IPS-18a (cell line): ENCODE measurements around the gene HRC.
"Not testable (repeated sequence)": the region's sequence is repeated elsewhere in the genome, so short reads cannot be mapped to it uniquely, and the experiment has no call there.

Experiments
- H3K27ac ChIP-seq: one replicate; pipeline ENCODE4 v1.5.1; 2013; ENCODE audit warnings: low read length
- H3K27me3 ChIP-seq: one replicate; pipeline ENCODE4 v1.6.1; 2013; ENCODE audit warnings: mild to moderate bottlenecking, low read length; ENCODE audit not compliant: control insufficient read depth, insufficient read depth
- H3K36me3 ChIP-seq: one replicate; pipeline ENCODE4 v1.6.1; 2013; ENCODE audit warnings: low read depth, low read length; ENCODE audit not compliant: control insufficient read depth
- H3K4me1 ChIP-seq: one replicate; pipeline ENCODE4 v1.6.1; 2013; ENCODE audit warnings: low read depth, low read length; ENCODE audit not compliant: control insufficient read depth
- H3K4me3 ChIP-seq: one replicate; pipeline ENCODE4 v1.5.1; 2013; ENCODE audit warnings: low read length
- H3K9ac ChIP-seq: one replicate; pipeline ENCODE4 v1.6.1; 2013; ENCODE audit warnings: mild to moderate bottlenecking, low read length, moderate library complexity
- H3K9me3 ChIP-seq: one replicate; pipeline ENCODE4 v1.6.1; 2013; ENCODE audit warnings: low read depth, low read length; ENCODE audit not compliant: control insufficient read depth

Gene HRC

DNA sequence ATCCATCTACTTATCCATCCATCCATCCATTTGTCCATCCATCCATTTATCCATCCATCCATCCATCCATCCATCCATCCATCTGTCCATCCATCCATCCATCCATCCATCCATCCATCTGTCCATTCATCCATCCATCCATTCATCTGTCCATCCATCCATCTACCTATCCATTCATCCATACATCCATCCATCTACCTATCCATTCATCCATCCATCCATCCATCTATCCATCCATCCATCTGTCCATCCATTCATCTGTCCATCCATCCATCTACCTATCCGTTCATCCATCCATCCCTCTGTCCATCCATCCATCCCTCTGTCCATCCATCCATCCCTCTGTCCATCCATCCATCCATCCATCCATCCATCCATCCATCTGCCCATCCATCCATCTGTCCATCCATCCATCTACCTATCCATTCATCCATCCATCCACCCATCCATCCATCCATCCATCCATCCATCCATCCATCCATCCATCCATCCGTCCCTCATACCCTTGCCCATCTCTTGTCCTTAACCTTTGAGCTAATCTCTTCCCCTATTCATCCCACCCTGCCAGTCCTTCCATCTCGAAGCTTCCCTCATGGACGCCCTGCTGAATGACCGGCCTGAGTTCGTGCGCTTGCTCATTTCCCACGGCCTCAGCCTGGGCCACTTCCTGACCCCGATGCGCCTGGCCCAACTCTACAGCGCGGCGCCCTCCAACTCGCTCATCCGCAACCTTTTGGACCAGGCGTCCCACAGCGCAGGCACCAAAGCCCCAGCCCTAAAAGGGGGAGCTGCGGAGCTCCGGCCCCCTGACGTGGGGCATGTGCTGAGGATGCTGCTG is 27.0 kb upstream of the HRC start:
- not testable (repeated sequence) for H3K9me3 ChIP-seq, H3K4me3 ChIP-seq, H3K27me3 ChIP-seq, H3K27ac ChIP-seq, H3K9ac ChIP-seq, H3K4me1 ChIP-seq, H3K36me3 ChIP-seq

- no peak overlapping the region for H3K9ac ChIP-seq
- H3K36me3 ChIP-seq = no peaks in the 10 kb centered on the region
- no peaks in the 10 kb centered on the region for H3K27me3 ChIP-seq
- H3K27ac ChIP-seq = no peak overlapping the region
- no peaks in the 10 kb centered on the region for H3K9me3 ChIP-seq
- H3K4me3 ChIP-seq = no peak overlapping the region
- no peaks in the 10 kb centered on the region for H3K4me1 ChIP-seq
These were observed 25.5 kb upstream of the HRC start for GRCh38 chr19:49180659-49181058.

- H3K27me3 ChIP-seq = no peaks in the 10 kb centered on the region
- H3K9me3 ChIP-seq = no peaks in the 10 kb centered on the region
- no peak overlapping the region for H3K4me3 ChIP-seq
- no peak overlapping the region for H3K9ac ChIP-seq
- no peak overlapping the region for H3K27ac ChIP-seq
- H3K36me3 ChIP-seq = no peaks in the 10 kb centered on the region
- H3K4me1 ChIP-seq = no peaks in the 10 kb centered on the region
These were observed 18.0 kb upstream of the HRC start for GRCh38 chr19:49173198-49173597.

GRCh38 chr19:49168421-49168820 is 13.2 kb upstream of the HRC start:
- Histone ChIP-seq H3K4me3 (no peak overlapping the region), H3K4me1 (peaks cover 3% of the 10 kb centered on the region), H3K27ac (no peak overlapping the region), H3K9ac (no peak overlapping the region), H3K36me3 (no peaks in the 10 kb centered on the region), H3K27me3 (peaks cover 19% of the 10 kb centered on the region), H3K9me3 (no peaks in the 10 kb centered on the region)

DNA sequence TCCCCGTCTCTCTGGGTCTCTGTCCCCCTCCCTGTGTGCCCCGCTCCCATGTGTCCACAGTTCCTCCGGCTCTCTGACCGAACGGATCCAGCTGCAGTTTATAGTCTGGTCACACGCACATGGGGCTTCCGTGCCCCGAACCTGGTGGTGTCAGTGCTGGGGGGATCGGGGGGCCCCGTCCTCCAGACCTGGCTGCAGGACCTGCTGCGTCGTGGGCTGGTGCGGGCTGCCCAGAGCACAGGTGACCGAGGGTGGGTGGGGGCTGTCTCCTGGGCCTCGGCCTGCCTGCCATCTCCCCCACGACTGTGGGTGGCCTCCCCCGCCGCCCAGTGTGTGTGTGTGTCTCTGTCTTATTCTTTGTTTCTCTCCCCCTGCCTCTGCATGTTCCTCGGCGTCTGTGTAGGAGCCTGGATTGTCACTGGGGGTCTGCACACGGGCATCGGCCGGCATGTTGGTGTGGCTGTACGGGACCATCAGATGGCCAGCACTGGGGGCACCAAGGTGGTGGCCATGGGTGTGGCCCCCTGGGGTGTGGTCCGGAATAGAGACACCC is 12.7 kb upstream of the HRC start:
- no peak overlapping the region for H3K9ac ChIP-seq
- H3K27ac ChIP-seq = no peak overlapping the region
- no peak overlapping the region for H3K4me3 ChIP-seq
- peaks cover 3% of the 10 kb centered on the region for H3K4me1 ChIP-seq
- H3K27me3 ChIP-seq = peaks cover 19% of the 10 kb centered on the region
- H3K36me3 ChIP-seq = no peaks in the 10 kb centered on the region
- no peaks in the 10 kb centered on the region for H3K9me3 ChIP-seq

DNA sequence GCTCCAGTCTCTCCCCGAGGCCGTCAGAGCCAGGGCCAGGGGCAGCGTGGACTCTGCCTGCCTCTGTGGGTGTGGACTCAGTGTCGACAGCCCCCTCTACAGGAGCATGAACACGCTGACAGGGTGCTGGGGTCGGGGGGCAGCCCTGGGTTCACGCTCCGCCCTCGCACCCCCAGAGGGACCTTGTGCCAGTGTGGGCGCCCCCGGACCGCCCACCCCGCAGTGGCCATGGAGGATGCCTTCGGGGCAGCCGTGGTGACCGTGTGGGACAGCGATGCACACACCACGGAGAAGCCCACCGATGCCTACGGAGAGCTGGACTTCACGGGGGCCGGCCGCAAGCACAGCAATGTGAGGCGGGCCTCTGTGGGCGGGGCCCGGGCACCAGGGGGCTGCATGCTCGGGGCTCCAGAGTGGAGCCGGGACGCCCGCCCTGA is 10.7 kb upstream of the HRC start:
- no peaks in the 10 kb centered on the region for H3K36me3 ChIP-seq
- H3K27me3 ChIP-seq = peaks cover 19% of the 10 kb centered on the region
- H3K4me3 ChIP-seq = peak overlapping the region; percentile 51
- H3K9me3 ChIP-seq = no peaks in the 10 kb centered on the region
- no peak overlapping the region for H3K9ac ChIP-seq
- no peak overlapping the region for H3K27ac ChIP-seq
- H3K4me1 ChIP-seq = peaks cover 3% of the 10 kb centered on the region

GRCh38 chr19:49165111-49165750 is 10.0 kb upstream of the HRC start:
- Histone ChIP-seq H3K4me1 (peaks cover 3% of the 10 kb centered on the region), H3K27ac (no peak overlapping the region), H3K36me3 (no peaks in the 10 kb centered on the region), H3K4me3 (peak overlapping the region; percentile 51), H3K9ac (no peak overlapping the region), H3K27me3 (peaks cover 19% of the 10 kb centered on the region), H3K9me3 (no peaks in the 10 kb centered on the region)

DNA sequence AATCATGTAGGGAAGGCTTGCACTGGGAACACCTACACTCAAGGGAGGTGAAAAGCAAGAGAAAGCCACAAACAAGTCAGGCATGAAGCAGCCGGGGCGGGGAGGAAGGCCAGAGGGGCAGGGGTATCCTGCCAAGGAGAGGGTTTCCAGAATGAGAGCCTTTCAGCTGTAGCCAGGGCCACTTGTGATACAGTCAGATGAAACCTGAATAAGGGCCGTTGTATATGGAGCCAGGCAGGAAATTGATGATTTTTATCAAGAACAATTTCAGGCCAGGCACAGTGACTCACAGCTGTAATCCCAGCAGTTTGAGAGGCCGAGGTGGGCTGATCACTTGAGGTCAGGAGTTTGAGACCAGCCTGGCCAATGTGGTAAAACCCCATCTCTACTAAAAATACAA is 6.8 kb upstream of the HRC start:
- Histone ChIP-seq H3K4me1 (peaks cover 3% of the 10 kb centered on the region), H3K4me3 (no peak overlapping the region), H3K9ac (no peak overlapping the region), H3K27me3 (peaks cover 27% of the 10 kb centered on the region), H3K27ac (no peak overlapping the region), H3K9me3 (no peaks in the 10 kb centered on the region), H3K36me3 (no peaks in the 10 kb centered on the region)

DNA sequence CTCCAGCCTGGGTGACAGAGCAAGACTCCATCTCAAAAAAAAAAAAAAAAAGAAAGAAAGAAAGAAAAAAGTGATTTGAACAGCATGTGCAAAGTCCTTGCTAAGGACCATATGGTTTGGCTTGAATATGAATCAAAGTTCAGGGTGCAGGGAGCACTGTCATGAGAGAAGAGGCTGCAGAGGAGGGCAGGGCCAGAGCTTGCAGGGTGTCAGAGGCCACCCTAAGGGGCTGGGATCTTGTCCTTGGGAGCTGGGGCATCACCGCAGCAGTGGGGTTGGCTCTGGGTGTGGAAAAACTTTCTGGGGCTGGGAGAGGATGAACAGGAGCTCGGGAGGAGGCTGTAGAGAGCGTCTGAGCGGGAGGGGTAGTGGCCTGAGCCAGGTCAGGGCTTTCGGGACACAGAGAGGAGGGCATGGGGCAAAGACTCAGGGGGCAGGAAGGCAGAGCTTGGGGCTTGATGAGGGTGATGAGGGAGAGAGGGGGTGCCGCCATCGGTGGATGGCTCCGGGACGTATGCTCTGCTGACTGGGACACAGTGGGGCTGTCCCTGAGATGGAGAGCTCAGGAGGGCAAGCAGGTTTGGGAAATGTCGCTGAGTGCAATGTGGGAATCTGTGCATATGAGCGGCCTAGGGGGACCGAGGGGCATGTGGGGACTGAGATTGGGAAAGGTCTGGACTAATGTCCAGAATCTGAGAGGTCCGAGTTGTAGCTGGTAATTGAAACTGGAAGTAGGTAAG is 5.4 kb upstream of the HRC start:
- H3K27ac ChIP-seq = no peak overlapping the region

DNA sequence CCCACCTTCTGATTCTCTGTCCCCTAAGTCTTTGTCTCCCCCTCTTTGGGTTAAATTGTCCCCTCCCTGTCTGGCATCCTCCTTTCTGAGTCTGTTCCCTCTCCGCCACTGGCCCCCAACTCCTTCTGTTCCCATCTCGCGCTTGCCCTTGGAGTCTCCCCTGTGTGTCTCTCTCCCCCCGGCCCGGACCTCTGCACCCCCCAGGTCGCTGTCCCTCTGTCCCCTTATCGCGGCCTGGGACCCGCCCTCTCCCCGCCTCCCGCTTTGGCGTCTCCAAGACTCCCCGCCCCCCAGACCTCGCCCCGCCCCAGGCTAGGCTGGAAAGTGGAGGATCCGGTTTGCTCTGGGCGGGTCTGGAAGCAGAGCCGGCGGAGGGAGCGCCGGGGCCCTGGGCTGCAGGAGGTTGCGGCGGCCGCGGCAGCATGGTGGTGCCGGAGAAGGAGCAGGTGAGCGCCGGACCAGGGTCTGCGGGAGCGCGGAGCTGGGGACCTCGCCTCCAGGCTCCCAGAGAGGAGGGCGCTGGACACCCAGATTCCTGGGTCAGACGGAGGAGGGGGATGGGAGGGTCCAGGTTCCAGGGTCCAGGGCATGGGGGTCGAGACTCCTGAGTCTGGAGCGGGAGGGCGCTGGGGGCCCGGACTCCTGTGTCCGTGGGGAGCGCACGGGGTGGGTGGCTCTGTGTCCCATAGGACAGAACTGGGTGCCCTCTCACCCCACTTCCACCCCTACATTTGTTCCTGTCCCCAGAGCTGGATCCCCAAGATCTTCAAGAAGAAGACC is 2.4 kb upstream of the HRC start, which contains the start of gene TRPM4:
TRPM4 (plus strand) TSS at position 348 of the 780 bp plus-strand sequence; CDS start at position 423, 75 bp downstream.
- no peak within 1 kb of the TSS for H3K27ac ChIP-seq
- H3K4me3 ChIP-seq = peak within 1 kb of the TSS; percentile 78
- no peaks in the 10 kb centered on the region for H3K36me3 ChIP-seq
- no peaks in the 10 kb centered on the region for H3K9me3 ChIP-seq
- H3K27me3 ChIP-seq = peaks cover 26% of the 10 kb centered on the region
- H3K4me1 ChIP-seq = peaks cover 9% of the 10 kb centered on the region
- H3K9ac ChIP-seq = peak within 1 kb of the TSS; percentile 62

More for the DNA sequence above, 5.4 kb upstream of the HRC start:
- Histone ChIP-seq H3K27me3 (peaks cover 24% of the 10 kb centered on the region), H3K9me3 (no peaks in the 10 kb centered on the region), H3K9ac (no peak overlapping the region), H3K4me1 (peaks cover 8% of the 10 kb centered on the region), H3K4me3 (no peak overlapping the region), H3K36me3 (no peaks in the 10 kb centered on the region)
